SH-SY5Y (cell line): ENCODE measurements around the gene HOXD4.

Experiments used
- GATA2 ChIP-seq: IDR thresholded peaks from 2 replicates; pipeline ENCODE4 v1.6.1; 2011; ENCODE audit warnings: mild to moderate bottlenecking, low read depth, low read length
- GATA3 ChIP-seq: IDR thresholded peaks from 2 replicates; pipeline ENCODE4 v1.6.1; 2011; ENCODE audit warnings: low read depth, mild to moderate bottlenecking, low read length, moderate library complexity

DNA sequence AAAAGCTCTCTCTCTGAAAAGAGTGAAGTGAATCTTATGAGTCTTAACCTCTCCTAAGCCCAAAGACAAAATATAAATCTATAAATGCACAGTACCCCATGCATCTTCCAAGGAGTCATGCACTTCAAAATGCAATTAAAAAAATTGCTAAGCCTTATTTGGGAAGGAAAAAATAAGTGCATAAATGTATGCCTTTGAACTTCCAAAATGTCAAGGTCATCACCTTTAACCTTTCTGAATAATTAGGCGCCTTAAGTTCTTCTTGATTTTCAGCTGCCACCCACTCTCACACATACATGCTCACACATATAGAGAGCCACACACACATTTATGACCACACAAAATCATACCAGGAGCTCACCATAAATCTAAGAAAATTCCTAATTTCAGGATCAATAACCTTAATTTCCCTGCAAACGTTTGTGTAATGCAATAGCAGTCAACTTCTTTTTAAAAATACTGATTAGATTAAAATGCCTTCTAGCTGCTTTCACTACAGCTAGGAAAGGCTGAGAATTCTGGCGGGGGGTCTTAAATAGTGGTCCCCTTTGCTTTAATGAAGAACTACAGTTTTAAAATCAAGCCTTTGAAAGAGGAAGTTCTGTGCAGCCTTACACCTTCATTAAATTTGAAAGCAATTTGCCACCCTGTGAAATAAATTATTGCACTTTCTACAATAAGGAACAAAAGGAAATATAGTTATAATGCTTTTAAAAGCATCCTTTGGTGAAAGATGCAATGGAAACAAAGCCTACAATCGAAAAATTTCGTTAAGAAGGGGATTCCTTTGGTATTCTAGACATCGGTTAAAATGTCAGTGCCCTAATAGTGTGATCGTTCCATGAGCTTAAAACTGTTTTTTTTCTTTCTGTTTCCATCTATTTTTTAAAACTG, 40.7 kb upstream of the HOXD4 start:
- TF ChIP-seq GATA2, result no peak
- TF ChIP-seq GATA3, result no peak
